GM03348 (cell line): ENCODE results near the gene DLX5.
"Not testable (repeated sequence)": the region's sequence is repeated elsewhere in the genome, so short reads cannot be mapped to it uniquely, and the experiment has no call there.

Experiments
- DNase-seq: peaks from one replicate; pipeline ENCODE4 v3.0.0; 2012; ENCODE audit warnings: low spot score

DLX5 gene

GRCh38 chr7:97024209-97025129, at the start of gene DLX5:
TSS of gene DLX5 (minus strand) at chr7:97024831. CDS start at chr7:97024623, 208 bp downstream.
- peak; percentile 40 for DNase-seq

GRCh38 chr7:97072025-97072424, 47.4 kb upstream of the DLX5 start:
- not testable (repeated sequence) for DNase-seq

GRCh38 chr7:97064972-97065587, 40.4 kb upstream of the DLX5 start:
- DNase-seq = peak; percentile 79

- DNase-seq = no peak
Measured at GRCh38 chr7:97064020-97064419, 39.4 kb upstream of the DLX5 start.

GRCh38 chr7:97043281-97043680, 18.6 kb upstream of the DLX5 start:
- DNase-seq = peak; percentile 20

GRCh38 chr7:97039374-97040065, 14.9 kb upstream of the DLX5 start:
- DNase-seq = no peak

GRCh38 chr7:97034213-97034852, 9.7 kb upstream of the DLX5 start:
- not testable (repeated sequence) for DNase-seq

GRCh38 chr7:97027427-97028234, 3.0 kb upstream of the DLX5 start:
- DNase-seq = peak; percentile 91

- no peak for DNase-seq
Measured at GRCh38 chr7:97026715-97027426, 2.2 kb upstream of the DLX5 start.

- DNase-seq = no peak
Measured at GRCh38 chr7:97025983-97026714, 1.5 kb upstream of the DLX5 start.

GRCh38 chr7:97025130-97025499, 484 bp upstream of the DLX5 start:
- no peak for DNase-seq

- DNase-seq = no peak
Measured at GRCh38 chr7:97022491-97023306, 1.9 kb downstream of the DLX5 start.

- DNase-seq = no peak
Measured at GRCh38 chr7:97021747-97022490, 2.7 kb downstream of the DLX5 start.

GRCh38 chr7:97020996-97021746, 3.5 kb downstream of the DLX5 start:
- no peak for DNase-seq

- no peak for DNase-seq
Measured at GRCh38 chr7:97020601-97020995, 4.0 kb downstream of the DLX5 start.

- no peak for DNase-seq
Measured at GRCh38 chr7:97019710-97020225, 4.9 kb downstream of the DLX5 start.

- no peak for DNase-seq
Measured at GRCh38 chr7:97018791-97019531, 5.7 kb downstream of the DLX5 start.
